ENCODE data around the gene MARK3.
"Not testable (repeated sequence)": the region's sequence is repeated elsewhere in the genome, so short reads cannot be mapped to it uniquely, and the experiment has no call there.

The MARK3 gene

GRCh38 chr14:103496776-103497175 lies 111.6 kb downstream of the MARK3 start:
- DNase-seq: no peak

DNA sequence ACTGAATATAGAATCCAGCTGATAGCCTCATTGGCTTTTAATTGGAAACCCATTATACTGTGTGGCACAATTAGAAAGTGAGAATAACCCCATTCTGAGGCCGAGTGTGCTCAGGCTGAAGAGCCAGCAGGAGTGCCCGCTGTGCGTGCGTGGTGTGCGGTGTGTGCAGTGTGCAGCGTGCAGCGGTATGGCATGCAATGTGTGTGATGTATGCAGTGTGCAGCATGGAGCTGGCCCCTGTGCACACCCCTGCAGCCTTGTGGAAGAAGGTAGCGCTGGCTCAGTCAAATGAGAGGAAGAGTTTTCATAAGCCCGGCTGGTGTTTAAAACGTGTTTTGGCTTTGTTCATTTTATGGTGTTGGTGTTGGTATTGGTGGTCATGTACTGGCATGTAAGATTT lies 114.5 kb downstream of the MARK3 start:
- DNase-seq: no peak

DNA sequence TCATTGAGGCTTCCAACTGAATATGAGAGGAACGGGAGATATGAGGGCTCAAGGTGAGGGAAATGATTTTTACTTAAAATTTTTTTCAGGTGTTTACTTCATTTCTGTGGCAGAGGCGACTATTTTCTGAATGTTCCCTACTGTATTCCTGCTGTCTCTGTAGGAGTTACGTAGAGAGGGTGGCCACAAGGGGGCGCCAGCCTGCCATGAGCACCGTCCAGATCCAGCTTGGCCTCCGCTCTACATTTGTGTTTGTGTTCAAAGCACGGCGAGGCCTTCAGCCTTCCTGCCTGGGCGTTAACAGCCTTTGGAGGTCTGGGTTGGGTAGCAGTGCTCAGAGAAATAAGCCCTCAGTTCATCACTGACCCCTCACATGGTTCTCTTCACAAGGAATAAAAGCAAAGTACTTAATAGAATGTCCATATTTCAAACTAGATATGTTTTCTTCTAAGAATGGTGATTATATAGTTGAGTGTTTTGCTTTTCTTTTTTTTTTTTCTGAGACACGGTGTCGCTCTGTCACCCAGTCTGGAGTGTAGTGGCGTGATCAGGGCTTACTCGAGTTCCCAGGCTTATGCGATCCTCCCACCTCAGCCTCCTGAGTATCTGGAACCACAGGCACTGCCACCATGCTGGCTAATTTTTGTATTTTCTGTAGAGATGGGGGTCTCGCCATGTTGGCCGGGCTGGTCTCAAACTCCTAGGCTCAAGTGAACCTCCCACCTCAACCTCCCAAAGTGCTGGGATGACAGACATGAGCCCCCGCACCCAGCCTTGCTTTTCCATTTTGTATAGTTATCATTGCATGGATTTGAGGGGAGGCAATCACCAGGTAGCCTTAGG lies 115.2 kb downstream of the MARK3 start:
- DNase-seq: peak; percentile 68

DNA sequence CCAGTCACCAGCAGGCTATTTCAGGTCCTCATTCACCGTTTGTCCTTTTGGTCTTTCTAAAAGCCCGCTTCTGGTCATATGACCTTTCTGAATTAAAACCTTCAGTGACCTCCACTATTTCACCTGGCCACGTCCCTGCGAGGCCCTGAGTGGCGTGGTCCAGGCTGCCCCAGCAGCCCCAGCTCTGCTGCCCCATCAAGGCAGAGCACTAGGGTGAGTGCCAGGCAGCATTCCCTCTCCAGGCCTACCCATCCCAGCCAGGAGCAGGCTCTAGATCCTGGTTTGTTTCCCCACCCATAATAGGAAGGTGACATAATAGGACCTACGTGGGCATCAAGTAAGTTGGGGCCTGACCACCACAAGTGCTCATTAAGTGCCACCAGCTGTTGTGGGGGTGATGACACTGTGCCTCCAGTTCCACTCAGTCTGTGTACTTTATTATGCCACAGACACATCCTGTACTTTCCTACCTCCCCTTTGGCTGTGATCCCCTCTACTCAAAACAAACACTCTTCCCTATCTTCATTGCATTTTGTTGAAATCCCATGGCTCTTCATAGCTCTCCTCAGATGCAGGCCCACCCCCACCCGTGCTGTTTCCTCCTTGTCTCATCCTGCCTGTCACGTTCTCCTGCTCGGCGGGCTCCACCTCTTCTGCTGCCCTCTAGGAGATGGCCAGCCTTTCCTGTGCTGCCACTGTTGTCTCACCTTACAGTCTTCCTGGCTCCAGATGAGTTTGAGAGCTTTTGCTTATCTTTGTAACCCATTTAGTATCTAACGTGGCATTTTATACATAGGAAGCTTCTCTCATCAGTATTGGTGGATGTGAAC lies 116.0 kb downstream of the MARK3 start:
- no peak for DNase-seq

DNA sequence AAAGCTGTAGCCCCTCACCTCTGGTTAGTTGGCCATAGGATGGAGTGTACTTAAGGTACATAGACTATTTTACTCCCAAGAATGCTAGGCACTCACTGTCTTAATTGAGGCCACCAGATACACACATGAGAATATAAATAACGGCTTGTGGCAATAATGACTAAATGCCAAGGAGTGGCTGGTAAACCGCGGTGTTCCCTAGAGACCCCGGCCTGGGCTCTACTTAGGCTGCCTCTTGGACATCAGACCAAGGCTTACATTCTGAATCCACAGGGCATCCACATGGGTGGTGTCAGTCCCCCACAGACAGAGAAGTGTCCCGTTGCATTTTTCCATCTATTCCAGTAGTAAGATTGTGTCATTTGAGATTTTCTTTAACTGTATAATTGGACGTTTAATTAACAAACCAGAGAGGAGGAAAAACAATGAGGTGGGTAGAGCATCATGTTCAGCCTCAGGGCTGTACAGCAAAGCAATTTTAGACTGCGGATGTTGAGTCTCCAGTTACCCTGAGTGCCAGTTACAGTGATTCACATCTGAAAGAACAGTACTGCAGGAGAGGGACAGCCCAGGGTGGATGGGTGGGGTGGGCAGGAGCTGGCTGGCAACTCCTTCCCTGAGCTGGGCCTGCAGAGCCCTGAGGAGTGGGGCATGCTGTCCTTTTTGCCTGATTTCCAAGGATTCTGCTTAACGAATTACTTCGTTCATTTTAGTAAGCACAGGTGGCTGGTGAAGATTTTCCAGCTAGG lies 116.9 kb downstream of the MARK3 start:
- no peak for DNase-seq

GRCh38 chr14:103502877-103503276 lies 117.7 kb downstream of the MARK3 start:
- DNase-seq: no peak

DNA sequence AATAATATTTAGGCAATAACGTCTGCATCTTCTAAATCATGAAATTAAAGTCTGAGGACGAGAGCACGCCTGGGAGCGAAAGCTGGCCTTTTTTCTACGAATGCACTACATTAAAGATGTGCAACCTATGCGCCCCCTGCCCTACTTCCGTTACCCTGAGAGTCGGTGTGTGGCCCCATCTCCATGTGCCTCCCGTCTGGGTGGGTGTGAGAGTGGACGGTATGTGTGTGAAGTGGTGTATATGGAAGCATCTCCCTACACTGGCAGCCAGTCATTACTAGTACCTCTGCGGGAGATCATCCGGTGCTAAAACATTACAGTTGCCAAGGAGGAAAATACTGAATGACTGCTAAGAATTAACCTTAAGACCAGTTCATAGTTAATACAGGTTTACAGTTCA lies 118.1 kb downstream of the MARK3 start:
- DNase-seq: no peak

DNA sequence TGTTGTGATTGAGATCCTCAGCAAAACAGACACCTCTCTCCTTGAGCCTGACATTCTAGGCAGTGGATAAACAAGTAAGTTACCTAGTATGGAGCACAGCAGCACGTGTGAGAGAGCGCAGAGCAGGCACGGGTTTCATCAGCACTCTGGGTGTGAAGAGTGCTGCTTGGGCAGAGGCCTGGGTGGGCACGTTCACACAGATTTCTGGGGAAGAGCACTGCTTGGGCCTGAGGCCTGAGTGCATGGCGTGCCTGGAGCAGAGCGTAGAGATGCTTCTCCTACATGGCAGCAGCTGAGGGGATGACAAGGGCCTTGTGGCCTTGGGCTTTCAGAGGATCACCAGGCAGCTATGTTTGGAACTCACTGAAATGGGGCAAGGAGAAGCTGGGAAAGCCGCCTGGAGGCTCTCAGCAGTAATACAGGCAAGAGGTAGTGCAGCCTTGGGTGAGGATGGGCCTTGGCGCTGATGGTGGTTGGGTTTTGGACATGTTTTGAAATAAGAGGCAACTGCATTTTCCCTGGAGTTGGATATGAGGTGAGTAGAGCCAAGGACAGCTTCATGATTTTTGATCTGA lies 119.9 kb downstream of the MARK3 start:
- no peak for DNase-seq

DNA sequence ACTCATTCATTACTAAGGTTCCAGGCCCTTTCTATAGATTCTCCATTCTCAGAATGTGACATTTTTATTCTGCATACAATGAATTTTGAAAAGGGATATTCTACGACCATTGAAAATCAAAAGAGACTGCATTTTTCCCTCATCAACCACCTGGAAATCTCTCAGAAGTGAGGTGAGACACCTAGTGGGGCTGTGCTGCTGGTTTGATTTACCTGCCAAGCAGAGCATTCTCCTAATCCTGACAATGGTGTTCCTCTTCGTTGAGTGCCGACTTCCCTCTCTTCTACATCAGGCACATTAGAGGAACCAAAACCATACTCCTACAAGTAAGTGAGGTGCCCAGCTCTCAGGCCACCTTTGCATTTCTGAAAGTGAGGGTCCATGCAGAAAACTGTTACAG lies 122.5 kb downstream of the MARK3 start:
- DNase-seq: no peak

GRCh38 chr14:103508521-103509329 lies 123.5 kb downstream of the MARK3 start:
- DNase-seq: no peak

GRCh38 chr14:103509864-103510723 lies 124.9 kb downstream of the MARK3 start:
- no peak for DNase-seq

DNA sequence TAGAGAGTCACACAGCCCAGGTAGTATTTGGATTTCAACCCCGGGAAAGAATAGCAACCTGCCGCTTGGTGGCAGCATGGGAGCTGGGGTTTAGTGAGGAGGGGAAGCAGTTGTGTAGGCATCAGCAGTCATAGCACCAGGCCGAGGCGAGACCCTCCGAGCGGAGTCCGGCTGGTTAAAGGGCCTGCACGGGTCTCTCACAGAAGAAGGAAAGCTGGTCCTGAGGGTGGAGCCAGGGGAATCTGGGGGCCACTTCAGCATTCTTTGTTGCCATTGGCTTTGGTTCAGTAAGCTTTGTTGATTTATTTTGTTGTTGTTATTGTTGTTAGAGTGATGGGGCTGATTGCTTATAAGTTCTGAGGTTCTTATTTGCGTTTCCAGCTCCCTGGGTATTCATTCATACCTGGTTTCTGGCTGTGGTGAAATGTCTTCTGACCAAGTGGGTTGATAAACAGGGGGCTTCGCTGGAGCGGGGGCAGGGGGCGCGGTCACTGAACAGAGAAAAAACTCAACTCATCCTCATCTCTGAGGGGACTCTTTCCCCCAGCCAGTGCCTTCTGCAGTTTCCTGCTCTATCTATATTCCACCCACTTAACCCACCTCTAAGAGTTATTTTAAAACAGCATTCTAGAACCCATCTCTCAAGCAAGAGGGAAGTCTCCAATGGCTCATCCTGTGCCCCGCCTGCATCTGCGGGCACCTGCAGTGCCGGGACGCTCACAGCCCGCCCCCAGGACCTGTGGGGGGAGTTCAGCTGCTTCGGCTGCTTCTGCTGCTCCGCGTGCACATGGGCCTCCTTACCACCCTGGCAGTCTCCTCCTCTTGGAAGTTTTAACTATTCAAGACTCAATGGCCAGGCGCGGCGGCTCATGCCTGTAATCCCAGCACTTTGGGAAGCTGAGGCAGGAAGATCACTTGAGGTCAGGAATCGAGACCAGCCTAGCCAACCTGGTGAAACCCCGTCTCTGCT lies 125.8 kb downstream of the MARK3 start:
- DNase-seq: no peak

DNA sequence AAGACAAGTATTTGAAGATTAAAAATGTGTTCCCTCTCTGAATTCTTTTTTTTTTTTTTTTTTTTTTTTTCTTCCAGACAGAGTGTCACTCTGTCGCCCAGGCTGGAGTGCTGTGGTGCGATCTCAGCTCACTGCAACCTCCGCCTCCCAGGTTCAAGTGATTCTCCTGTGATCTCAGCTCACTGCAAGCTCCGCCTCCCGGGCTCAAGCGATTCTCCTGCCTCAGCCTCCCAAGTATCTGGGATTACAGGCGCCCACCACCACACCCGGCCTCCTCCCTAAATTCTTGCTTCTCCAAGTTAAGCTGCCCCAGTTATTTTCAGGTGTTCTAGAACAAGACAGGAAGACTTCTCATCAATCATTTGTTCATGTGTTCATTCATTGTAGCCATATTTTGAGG lies 127.0 kb downstream of the MARK3 start:
- not testable (repeated sequence) for DNase-seq

GRCh38 chr14:103512701-103513611 lies 127.7 kb downstream of the MARK3 start:
- DNase-seq: no peak

DNA sequence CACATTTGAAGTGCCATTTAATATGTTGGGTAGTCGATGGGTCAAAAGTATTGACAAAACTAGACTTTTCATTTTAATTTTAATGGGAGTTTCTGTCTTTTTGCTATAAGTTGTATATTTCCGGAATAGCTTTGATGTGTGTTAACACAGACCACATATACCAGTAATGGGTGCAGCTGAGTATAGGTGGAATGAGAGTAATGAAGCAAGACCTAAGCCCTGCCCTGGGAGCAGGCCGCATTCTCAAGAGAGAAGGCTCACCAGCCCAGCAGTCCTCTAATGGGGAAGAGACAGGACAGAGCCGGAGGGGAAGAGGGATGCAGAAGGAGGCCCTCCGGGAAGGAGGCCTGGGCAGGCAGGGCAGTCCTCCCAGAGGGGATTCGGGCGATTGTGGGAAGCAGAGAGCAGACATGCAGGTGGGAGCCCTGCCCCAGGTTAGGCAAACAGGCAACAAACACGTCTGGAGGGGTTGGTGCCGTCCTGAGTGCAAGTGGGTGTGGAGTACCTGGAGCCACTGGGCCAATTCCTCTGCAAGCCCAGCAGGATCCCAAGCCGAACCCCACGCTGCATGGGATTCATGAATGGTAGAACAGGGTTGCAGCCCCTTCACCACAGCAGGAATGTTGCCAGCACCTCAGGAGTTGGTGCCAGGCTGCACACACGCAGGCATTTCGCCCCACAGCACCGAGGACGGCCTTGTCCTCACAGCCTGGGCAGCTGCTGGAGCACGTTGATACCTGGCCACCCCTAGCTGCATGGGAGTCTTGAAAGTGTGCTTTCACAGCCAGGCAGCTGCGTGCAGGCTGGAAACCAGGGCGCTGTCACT lies 129.6 kb downstream of the MARK3 start:
- DNase-seq: no peak

- DNase-seq: no peak
Measured at GRCh38 chr14:103516426-103517173, 131.4 kb downstream of the MARK3 start.

DNA sequence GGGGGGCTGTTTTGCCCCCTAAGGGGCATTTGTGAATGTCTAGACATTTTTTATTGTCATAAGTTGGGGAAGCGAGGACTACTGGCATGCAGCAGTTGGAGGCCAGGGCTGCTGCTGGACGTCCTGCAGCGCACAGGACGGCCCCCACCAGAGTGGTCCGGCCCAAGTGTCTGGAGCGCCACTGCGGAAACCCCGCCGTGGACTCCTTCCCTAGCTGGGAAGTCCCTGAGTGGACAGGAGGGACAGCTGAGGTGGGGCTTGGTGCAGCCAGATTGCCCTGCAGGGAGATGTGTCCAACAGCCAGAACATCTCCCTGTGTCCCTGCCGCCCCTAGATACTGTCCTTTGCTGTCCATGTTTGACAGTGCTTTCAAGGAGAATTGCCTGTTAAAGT lies 132.0 kb downstream of the MARK3 start:
- no peak for DNase-seq
